Endothelial cell of umbilical vein (primary cell): ENCODE data around the gene IL2RG. TPM values are rescaled to one million over a fixed set of nuclear protein-coding genes. Genes with fewer than 3 reads are reported as not detected.

Experiments
- BruUV-seq: library from RNA; stranded (reverse); fragments of 400-500 nt; replicated peaks from 2 replicates; lab custom pipeline; 2021; lab: Mats Ljungman, UMichigan
- CTCF ChIA-PET: fragments of 300-600, 350-600 bp; sonication (Branson Sonifier 250); formaldehyde crosslinking; loops from one replicate; lab custom pipeline; 2021; ENCODE audit warnings: antibody characterized with exemption, inconsistent platforms; lab: Charles Lee
- POLR2A ChIA-PET: fragments of 300-600, 350-600 bp; sonication (Branson Sonifier 250); formaldehyde crosslinking; loops from one replicate; lab custom pipeline; 2021; ENCODE audit warnings: antibody characterized with exemption, inconsistent platforms; lab: Charles Lee
- DNase-seq: peaks from one replicate; pipeline ENCODE4 v3.0.0-alpha.2; 2011; ENCODE audit warnings: low read depth, low spot score
- FAIRE-seq: peaks from 2 replicates; lab custom pipeline; 2011; peaks lifted over from hg19 to GRCh38; lab: Jason Lieb, UNC
- H2AFZ ChIP-seq: 2 replicates; pipeline ENCODE4 v1.6.0; 2012; ENCODE audit warnings: low read depth, low read length, control low read depth, inconsistent platforms
- H3K27ac ChIP-seq: 2 replicates; pipeline ENCODE4 v1.5.1; 2011; ENCODE audit warnings: low read depth, mild to moderate bottlenecking, control low read depth, low read length, moderate library complexity; ENCODE audit not compliant: insufficient read depth
- H3K27me3 ChIP-seq, 2 experiments: 2 replicates each; pipeline versions ENCODE4 v1.6.0 to v1.6.1; 2011; ENCODE audit warnings: low read length in 2 of 2, mixed read lengths in 1 of 2; ENCODE audit not compliant: control insufficient read depth in 2 of 2, insufficient read depth in 2 of 2
- H3K36me3 ChIP-seq, 2 experiments: 2 replicates in 1 of 2; 3 replicates in 1 of 2; pipeline ENCODE4 v1.5.1; 2011; ENCODE audit warnings: low read length in 2 of 2, mild to moderate bottlenecking in 1 of 2, moderate library complexity in 1 of 2; ENCODE audit not compliant: control insufficient read depth in 2 of 2, insufficient read depth in 2 of 2; ENCODE audit errors: extremely low read depth in 1 of 2
- H3K4me1 ChIP-seq: 3 replicates; pipeline ENCODE4 v1.5.1; 2011; ENCODE audit warnings: mild to moderate bottlenecking, low read length; ENCODE audit not compliant: control insufficient read depth, insufficient read depth; ENCODE audit errors: extremely low read depth
- H3K4me2 ChIP-seq: 2 replicates; pipeline ENCODE4 v1.6.1; 2011; ENCODE audit warnings: low read length, control low read depth, mixed read lengths; ENCODE audit not compliant: insufficient read depth
- H3K4me3 ChIP-seq, 3 experiments: fragments of 200-600 bp in 1 of 3; sonication (generic), shearing (Covaris generic) in 1 of 3; replicated peaks in 1 of 3; 2 replicates each; pipeline ENCODE4 v1.5.1; 2011 to 2016; ENCODE audit warnings: control low read depth in 3 of 3, low read length in 3 of 3, mild to moderate bottlenecking in 2 of 3, inconsistent platforms in 1 of 3, low read depth in 1 of 3, moderate library complexity in 1 of 3; ENCODE audit not compliant: insufficient read depth in 1 of 3
- H3K79me2 ChIP-seq: 2 replicates; pipeline ENCODE4 v1.6.0; 2012; ENCODE audit warnings: low read length, inconsistent platforms; ENCODE audit not compliant: control insufficient read depth, insufficient read depth
- H3K9ac ChIP-seq: replicated peaks from 2 replicates; pipeline ENCODE3; 2011; ENCODE audit warnings: low read length, control low read depth; ENCODE audit not compliant: insufficient read depth; ENCODE audit errors: extremely low read depth
- H3K9me1 ChIP-seq: replicated peaks from 3 replicates; pipeline ENCODE4 v1.6.0; 2011; ENCODE audit warnings: mild to moderate bottlenecking, low read length; ENCODE audit not compliant: control insufficient read depth, insufficient read depth; ENCODE audit errors: extremely low read depth
- H3K9me3 ChIP-seq: replicated peaks from 2 replicates; pipeline ENCODE4 v1.5.1; 2012; ENCODE audit warnings: low read length, inconsistent platforms; ENCODE audit not compliant: control insufficient read depth, insufficient read depth
- H4K20me1 ChIP-seq: replicated peaks from 2 replicates; pipeline ENCODE3; 2011; ENCODE audit warnings: mild to moderate bottlenecking, low read length; ENCODE audit not compliant: control insufficient read depth, insufficient read depth; ENCODE audit errors: extremely low read depth
- EZH2 ChIP-seq: IDR thresholded peaks from 2 replicates; pipeline ENCODE4 v1.6.1; 2012; ENCODE audit warnings: borderline replicate concordance, low read depth, mild to moderate bottlenecking, moderate library complexity, low read length, inconsistent platforms; ENCODE audit not compliant: severe bottlenecking
- MAX ChIP-seq: IDR thresholded peaks from 2 replicates; pipeline ENCODE4 v1.6.1; 2011; ENCODE audit not compliant: insufficient read depth, insufficient read length
- POLR2A ChIP-seq: IDR thresholded peaks from 2 replicates; pipeline ENCODE4 v1.6.1; 2012; ENCODE audit warnings: low read depth, mild to moderate bottlenecking, control low read depth, low read length
- dilution Hi-C: fragments of 300-500 bp; cut with MboI; formaldehyde crosslinking; loops from one replicate; pipeline ENCODE4 v1.15.0; 2019; ENCODE audit warnings: low sequenced_read_pairs; ENCODE audit not compliant: extremely low pct_ligation_motif_present
- intact Hi-C: fragments of 100-400 bp; cut with micrococcal nuclease; formaldehyde crosslinking; loops from one replicate; pipeline ENCODE4 v1.10.0; 2022
- polyA plus RNA-seq, 4 experiments: library from polyadenylated mRNA; depleted of rRNA in 3 of 4; stranded (reverse) in 3 of 4; unstranded in 1 of 4; fragments of >200 nt; gene quantifications; 2 replicates each; pipeline versions ENCODE4 v1.2.1 to v1.2.3, GENCODE V29; 2011 to 2012; ENCODE audit warnings: missing spikeins in 1 of 4
- total RNA-seq: library from RNA; stranded (reverse); gene quantifications from 2 replicates; pipeline ENCODE4 v1.2.3, GENCODE V29; 2021
- TF ChIP-seq, protein P1 (sequence below), 2 donors: IDR thresholded peaks; 1 replicate in 1 of 2; 2 replicates in 1 of 2; pipeline ENCODE4 v1.5.1; 2011; ENCODE audit warnings: low read length in 2 of 2, mild to moderate bottlenecking in 2 of 2, moderate library complexity in 2 of 2, control low read depth in 1 of 2, inconsistent platforms in 1 of 2, low read depth in 1 of 2; ENCODE audit not compliant: insufficient read depth in 1 of 2; ENCODE audit errors: extremely low read depth in 1 of 2

The IL2RG gene
- total and polyA plus RNA-seq, 2 donors (not counting 3 experiments of a cell fraction or from before 2014, with no cell fraction given) = 0.07 TPM; not detected in 1

- Histone ChIP-seq H3K27me3 (peaks cover 0 to 1% of the 10 kb centered on the region in 2 experiments), H3K27ac (no peak overlapping the region), H3K4me1 (peaks cover 6% of the 10 kb centered on the region), H3K9me3 (no peaks in the 10 kb centered on the region), H3K36me3 (no peaks in the 10 kb centered on the region), H2AFZ (no peak overlapping the region), H3K9ac (no peak overlapping the region), H4K20me1 (no peaks in the 10 kb centered on the region), H3K4me3 (no peak overlapping the region), H3K79me2 (no peaks in the 10 kb centered on the region), H3K4me2 (no peak overlapping the region), H3K9me1 (no peaks in the 10 kb centered on the region)
- FAIRE-seq = no peak
- dilution Hi-C loops (no loop called here), intact Hi-C loops (no loop called here)
- TF ChIP-seq POLR2A = no peak
- TF ChIP-seq, protein P1, sequence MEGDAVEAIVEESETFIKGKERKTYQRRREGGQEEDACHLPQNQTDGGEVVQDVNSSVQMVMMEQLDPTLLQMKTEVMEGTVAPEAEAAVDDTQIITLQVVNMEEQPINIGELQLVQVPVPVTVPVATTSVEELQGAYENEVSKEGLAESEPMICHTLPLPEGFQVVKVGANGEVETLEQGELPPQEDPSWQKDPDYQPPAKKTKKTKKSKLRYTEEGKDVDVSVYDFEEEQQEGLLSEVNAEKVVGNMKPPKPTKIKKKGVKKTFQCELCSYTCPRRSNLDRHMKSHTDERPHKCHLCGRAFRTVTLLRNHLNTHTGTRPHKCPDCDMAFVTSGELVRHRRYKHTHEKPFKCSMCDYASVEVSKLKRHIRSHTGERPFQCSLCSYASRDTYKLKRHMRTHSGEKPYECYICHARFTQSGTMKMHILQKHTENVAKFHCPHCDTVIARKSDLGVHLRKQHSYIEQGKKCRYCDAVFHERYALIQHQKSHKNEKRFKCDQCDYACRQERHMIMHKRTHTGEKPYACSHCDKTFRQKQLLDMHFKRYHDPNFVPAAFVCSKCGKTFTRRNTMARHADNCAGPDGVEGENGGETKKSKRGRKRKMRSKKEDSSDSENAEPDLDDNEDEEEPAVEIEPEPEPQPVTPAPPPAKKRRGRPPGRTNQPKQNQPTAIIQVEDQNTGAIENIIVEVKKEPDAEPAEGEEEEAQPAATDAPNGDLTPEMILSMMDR (IDR thresholded peaks at IDR 0.05; ENCODE audit: extremely low read depth in 1 of 2, insufficient read depth in 1 of 2, low read depth in 1 of 2, low read length in 2 of 2) = no peak
- TF ChIP-seq MAX = no peak
- no peak for TF ChIP-seq EZH2
- no TSS peak for BruUV-seq
- POLR2A ChIA-PET = no interaction called here
- no peak for DNase-seq
- CTCF ChIA-PET = interaction anchor here (1.5 to 1.6 kb wide), 2 partner anchors 17 to 28 kb away, joined by 5 to 7 read pairs; partner anchors contain the start of gene MED12
Measured at GRCh38 chrX:71100581-71101505, 10.5 kb downstream of the IL2RG start.
